ENCODE measurements around the gene MYO3B. TPM values are rescaled to one million over a fixed set of nuclear protein-coding genes. Genes with fewer than 3 reads are reported as not detected.

Gene MYO3B
- total RNA-seq, 1 donor = 0.09 TPM

- H3K4me3 ChIP-seq (ENCODE audit: low read depth, low read length) = no peak overlapping the region
- TF ChIP-seq CTCF (IDR thresholded peaks at IDR 0.05; ENCODE audit: insufficient read depth, low read length) = no peak
- no peak for DNase-seq (ENCODE audit: low read depth)
These were observed 203.7 kb downstream of the MYO3B start for GRCh38 chr2:170381678-170382077.

DNA sequence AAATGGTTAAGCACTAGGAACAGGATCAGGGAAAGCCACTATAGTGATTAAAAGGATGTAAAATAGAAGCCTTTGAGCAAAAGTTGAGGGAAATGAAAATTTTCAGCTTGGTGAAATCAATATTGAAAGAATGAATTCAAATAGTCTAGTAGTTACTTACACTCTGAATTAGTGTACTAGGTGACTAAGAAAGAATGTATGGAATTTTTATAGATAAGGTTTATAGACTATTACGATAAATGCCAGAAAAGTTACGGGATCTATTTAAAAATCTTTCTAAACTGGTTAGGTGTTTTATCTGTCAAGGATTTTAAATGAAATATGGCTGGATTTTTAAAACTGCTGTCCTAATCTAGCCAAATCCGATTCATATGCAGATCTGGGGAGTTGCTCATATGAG lies 208.6 kb downstream of the MYO3B start:
- TF ChIP-seq CTCF (IDR thresholded peaks at IDR 0.05; ENCODE audit: insufficient read depth, low read length) = no peak
- H3K4me3 ChIP-seq (ENCODE audit: low read depth, low read length) = no peak overlapping the region
- no peak for DNase-seq (ENCODE audit: low read depth)

GRCh38 chr2:170391018-170391417 lies 213.1 kb downstream of the MYO3B start:
- TF ChIP-seq CTCF (IDR thresholded peaks at IDR 0.05; ENCODE audit: insufficient read depth, low read length) = no peak
- no peak for DNase-seq (ENCODE audit: low read depth)
- H3K4me3 ChIP-seq (ENCODE audit: low read depth, low read length) = no peak overlapping the region

DNA sequence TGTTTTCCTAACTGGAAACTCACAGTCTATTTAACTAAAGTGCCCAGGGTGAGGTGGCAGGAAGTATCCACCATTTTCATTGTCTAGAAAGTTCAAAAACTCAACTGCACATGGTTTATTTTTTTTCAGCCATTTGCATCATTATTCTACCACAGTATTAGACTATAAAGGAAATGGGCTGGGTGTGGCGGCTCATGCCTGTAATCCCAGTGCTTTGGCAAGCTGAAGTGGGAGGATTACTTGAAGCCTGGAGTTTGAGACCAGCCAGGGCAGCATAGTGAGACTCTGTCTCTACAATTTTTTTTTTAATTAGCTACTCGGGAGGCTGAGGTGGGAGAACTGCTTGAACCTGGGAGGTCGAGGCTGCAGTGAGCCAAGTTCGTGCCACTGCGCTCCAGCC lies 213.8 kb downstream of the MYO3B start:
- TF ChIP-seq CTCF (IDR thresholded peaks at IDR 0.05; ENCODE audit: insufficient read depth, low read length) = no peak
- no peak overlapping the region for H3K4me3 ChIP-seq (ENCODE audit: low read depth, low read length)
- no peak for DNase-seq (ENCODE audit: low read depth)

GRCh38 chr2:170393861-170394498 lies 216.0 kb downstream of the MYO3B start:
- no peak overlapping the region for H3K4me3 ChIP-seq (ENCODE audit: low read depth, low read length)
- no peak for DNase-seq (ENCODE audit: low read depth)
- no peak for TF ChIP-seq CTCF (IDR thresholded peaks at IDR 0.05; ENCODE audit: insufficient read depth, low read length)

GRCh38 chr2:170394641-170395387 lies 216.9 kb downstream of the MYO3B start:
- DNase-seq (ENCODE audit: low read depth) = no peak
- H3K4me3 ChIP-seq (ENCODE audit: low read depth, low read length) = no peak overlapping the region
- TF ChIP-seq CTCF (IDR thresholded peaks at IDR 0.05; ENCODE audit: insufficient read depth, low read length) = peak; percentile 9

All from fibroblast of the aortic adventitia (primary cell).